GM20431 (cell line): ENCODE measurements around the gene NCOA6.

Source experiments
- in situ Hi-C: fragments of 300-500 bp; cut with MseI, MboI; formaldehyde crosslinking; loops from one replicate; pipeline ENCODE4 v1.15.0; 2020; ENCODE audit warnings: low sequenced_read_pairs; ENCODE audit not compliant: unreplicated experiment

NCOA6 gene

GRCh38 chr20:34676642-34677373 is 148.6 kb downstream of the NCOA6 start, which contains the start of gene PIGU:
TSS of gene PIGU (minus strand) at chr20:34677092. CDS start at chr20:34677085, 7 bp downstream.
- in situ Hi-C loops: no loop called here

GRCh38 chr20:34675993-34676641 is 149.3 kb downstream of the NCOA6 start:
- in situ Hi-C loops: no loop called here

- in situ Hi-C loops: no loop called here
Observed at GRCh38 chr20:34675561-34675960, 149.9 kb downstream of the NCOA6 start.

GRCh38 chr20:34673412-34673811 is 152.0 kb downstream of the NCOA6 start:
- in situ Hi-C loops: no loop called here

- in situ Hi-C loops: no loop called here
Observed at GRCh38 chr20:34669094-34669493, 156.4 kb downstream of the NCOA6 start.
